Prostate gland (tissue), 2 donors: ENCODE measurements around the gene ADGRF5. TPM values are rescaled to one million over a fixed set of nuclear protein-coding genes. Genes with fewer than 3 reads are reported as not detected.

Source experiments
- DNase-seq: peaks from one replicate; pipeline ENCODE4 v3.0.0-alpha.2; 2019; ENCODE audit warnings: low spot score
- H3K27ac ChIP-seq, 2 donors: fragments of 200-600 bp; sonication (generic); 2 replicates each; pipeline ENCODE4 v1.5.1; 2017 to 2019
- H3K27me3 ChIP-seq: fragments of 200-600 bp; sonication (generic); replicated peaks from 2 replicates; pipeline ENCODE4 v1.5.1; 2019; ENCODE audit not compliant: insufficient read depth
- H3K36me3 ChIP-seq, 2 donors: fragments of 200-600 bp; sonication (generic); 1 replicate in 1 of 2; 2 replicates in 1 of 2; pipeline versions ENCODE4 v1.5.1 to v1.8.1; 2017 to 2019
- H3K4me1 ChIP-seq: fragments of 200-600 bp; sonication (generic); replicated peaks from 2 replicates; pipeline ENCODE4 v1.5.1; 2019
- H3K4me3 ChIP-seq, 2 donors: fragments of 200-600 bp; sonication (generic); 2 replicates each; pipeline ENCODE4 v1.5.1; 2017 to 2019
- H3K9me3 ChIP-seq: fragments of 200-600 bp; sonication (generic); 2 replicates; pipeline ENCODE4 v1.5.1; 2017
- CTCF ChIP-seq, 4 experiments: fragments of 200-600 bp in 2 of 4; fragments of 450-650 bp in 2 of 4; sonication (generic) in 2 of 4; IDR thresholded peaks; 1 replicate in 3 of 4; 2 replicates in 1 of 4; pipeline ENCODE4 v1.5.1; 2016 to 2019; ENCODE audit warnings: antibody characterized with exemption in 4 of 4, mild to moderate bottlenecking in 2 of 4, moderate library complexity in 2 of 4
- POLR2A ChIP-seq: fragments of 450-650 bp; IDR thresholded peaks from one replicate; pipeline ENCODE4 v1.6.1; 2016; ENCODE audit warnings: antibody characterized with exemption, mild to moderate bottlenecking
- POLR2AphosphoS5 ChIP-seq: sonication (generic); formaldehyde crosslinking; IDR thresholded peaks from one replicate; pipeline ENCODE4 v1.6.1; 2017; ENCODE audit warnings: antibody characterized with exemption
- WGBS: methylation state at CpG from one replicate; pipeline ENCODE4 v1.1.5; 2018; 5-methylcytosine and 5-hydroxymethylcytosine counted together
- intact Hi-C: fragments of 100-400 bp; cut with DNase I; formaldehyde crosslinking; loops from one replicate; pipeline ENCODE4 v1.14.2; 2022
- total RNA-seq, 2 donors: library from RNA; depleted of rRNA; stranded (reverse); fragments of >200 nt; gene quantifications; one replicate each; pipeline ENCODE4 v1.1.0, GENCODE V29; 2016

Gene ADGRF5
- total RNA-seq, 2 donors from 2014 or later, result 4.7 to 16.1 TPM

- H3K27ac ChIP-seq, result no peak overlapping the region
- 89% methylated on average over 3 of the region's 3 CpGs for WGBS
These were observed 15.0 kb downstream of the ADGRF5 start for GRCh38 chr6:46906776-46907175.

GRCh38 chr6:46904117-46904516, 17.6 kb downstream of the ADGRF5 start:
- TF ChIP-seq POLR2AphosphoS5 (no peak), CTCF (IDR thresholded peaks at IDR 0.05) (no peak)
- Histone ChIP-seq H3K9me3 (no peaks in the 10 kb centered on the region), H3K36me3 (no peaks in the 10 kb centered on the region), H3K27me3 (no peaks in the 10 kb centered on the region), H3K27ac (no peak overlapping the region), H3K4me3 (no peak overlapping the region), H3K4me1 (peaks cover 3% of the 10 kb centered on the region)
- WGBS, result 87% methylated on average over 3 of the region's 3 CpGs
- DNase-seq, result no peak
- intact Hi-C loops, result no loop called here

More at GRCh38 chr6:46906776-46907175, 15.0 kb downstream of the ADGRF5 start:
- no peaks in the 10 kb centered on the region for H3K27me3 ChIP-seq
- intact Hi-C loops, result no loop called here
- DNase-seq, result no peak
- TF ChIP-seq POLR2AphosphoS5 (no peak), CTCF (IDR thresholded peaks at IDR 0.05) (no peak), POLR2A (no peak)
- H3K9me3 ChIP-seq, result no peaks in the 10 kb centered on the region
- no peaks in the 10 kb centered on the region for H3K36me3 ChIP-seq
- no peak overlapping the region for H3K4me3 ChIP-seq
- H3K4me1 ChIP-seq, result peaks cover under 1% of the 10 kb centered on the region

GRCh38 chr6:46903175-46903574, 18.6 kb downstream of the ADGRF5 start:
- Histone ChIP-seq H3K9me3 (no peaks in the 10 kb centered on the region), H3K36me3 (no peaks in the 10 kb centered on the region), H3K4me3 (no peak overlapping the region), H3K27ac (no peak overlapping the region), H3K27me3 (no peaks in the 10 kb centered on the region), H3K4me1 (peaks cover 3% of the 10 kb centered on the region)
- TF ChIP-seq CTCF (IDR thresholded peaks at IDR 0.05) (no peak), POLR2A (no peak), POLR2AphosphoS5 (no peak)
- WGBS, result 51% methylated on average over 4 of the region's 4 CpGs
- intact Hi-C loops, result no loop called here
- no peak for DNase-seq

GRCh38 chr6:46901882-46902314, 19.8 kb downstream of the ADGRF5 start:
- Histone ChIP-seq H3K9me3 (no peaks in the 10 kb centered on the region), H3K4me1 (peaks cover 3% of the 10 kb centered on the region), H3K27ac (no peak overlapping the region), H3K4me3 (no peak overlapping the region), H3K27me3 (no peaks in the 10 kb centered on the region), H3K36me3 (no peaks in the 10 kb centered on the region)
- TF ChIP-seq CTCF (IDR thresholded peaks at IDR 0.05) (no peak), POLR2A (no peak), POLR2AphosphoS5 (no peak)
- WGBS, result 32% methylated on average over 5 of the region's 5 CpGs
- no peak for DNase-seq
- intact Hi-C loops, result no loop called here

GRCh38 chr6:46900266-46900665, 21.5 kb downstream of the ADGRF5 start:
- WGBS, result 56% methylated on average over 3 of the region's 3 CpGs
- Histone ChIP-seq H3K4me3 (no peak overlapping the region), H3K9me3 (no peaks in the 10 kb centered on the region), H3K4me1 (peaks cover 3% of the 10 kb centered on the region), H3K36me3 (no peaks in the 10 kb centered on the region), H3K27me3 (no peaks in the 10 kb centered on the region), H3K27ac (no peak overlapping the region)
- TF ChIP-seq POLR2A (no peak), POLR2AphosphoS5 (no peak), CTCF (IDR thresholded peaks at IDR 0.05) (no peak)
- DNase-seq, result no peak
- intact Hi-C loops, result no loop called here
